Ecto neural progenitor cell (in vitro differentiated cells): ENCODE measurements around the gene C13orf46.

Experiments
- DNase-seq: peaks from one replicate; pipeline ENCODE4 v3.0.0-alpha.2; 2018; ENCODE audit warnings: low spot score

The C13orf46 gene

GRCh38 chr13:114009590-114010400, 35.9 kb upstream of the C13orf46 start:
- no peak for DNase-seq

DNA sequence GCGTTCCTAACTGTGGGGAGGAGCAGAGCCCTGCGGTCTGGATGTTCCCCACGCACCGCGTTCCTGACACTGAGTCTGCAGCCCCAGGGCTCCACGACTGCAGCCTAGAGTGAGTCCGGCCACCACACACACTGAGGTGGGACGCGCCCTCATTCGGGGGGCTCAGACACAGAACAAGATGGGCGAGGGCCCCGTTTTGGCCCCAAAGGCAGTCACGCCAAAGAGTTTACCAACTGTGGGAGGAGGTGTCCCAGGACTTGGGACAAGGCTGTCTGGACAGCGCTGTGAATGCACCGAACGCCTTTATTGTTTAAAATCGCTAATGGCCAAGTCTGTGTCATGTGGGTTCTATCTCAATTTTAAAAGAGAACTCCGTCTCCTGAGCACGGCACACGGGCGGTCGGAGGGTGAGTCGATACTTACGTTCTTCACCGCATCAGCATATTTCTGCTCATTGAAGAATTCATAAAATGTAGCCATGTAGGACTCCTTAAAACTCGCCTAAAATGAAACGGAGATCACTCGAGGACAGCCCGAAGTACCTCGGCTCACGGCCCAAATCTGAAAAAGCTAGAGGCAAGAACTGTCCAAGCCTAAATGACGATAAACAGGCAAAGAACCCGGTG, 35.2 kb upstream of the C13orf46 start:
- DNase-seq, result no peak

- no peak for DNase-seq
These were observed 33.7 kb upstream of the C13orf46 start for GRCh38 chr13:114007566-114007965.

DNA sequence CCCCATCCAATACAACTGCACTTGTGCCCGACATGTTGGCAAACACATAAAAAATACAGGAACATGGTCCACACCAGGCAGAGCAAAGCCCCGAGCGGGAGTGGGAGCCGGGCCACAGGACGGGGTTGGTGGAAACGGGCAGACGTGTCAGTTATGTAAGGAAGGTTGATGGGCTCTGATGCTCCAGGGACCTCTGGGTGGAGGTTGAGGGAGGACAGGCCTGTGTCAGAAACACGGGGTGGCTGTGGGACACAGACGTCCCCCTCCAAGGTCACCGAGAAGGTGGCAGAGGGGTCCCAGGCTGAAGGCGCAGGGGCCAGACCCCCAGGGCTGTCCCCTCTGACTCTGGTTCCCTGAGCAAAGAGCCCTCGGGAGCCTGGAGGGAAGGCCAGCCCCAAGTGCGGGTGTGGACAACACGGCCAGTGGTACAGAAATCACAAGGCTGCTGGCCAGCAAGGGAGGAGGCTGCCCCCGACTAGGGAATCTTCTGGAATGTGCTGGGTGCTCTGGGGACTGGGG, 31.4 kb upstream of the C13orf46 start:
- no peak for DNase-seq

DNA sequence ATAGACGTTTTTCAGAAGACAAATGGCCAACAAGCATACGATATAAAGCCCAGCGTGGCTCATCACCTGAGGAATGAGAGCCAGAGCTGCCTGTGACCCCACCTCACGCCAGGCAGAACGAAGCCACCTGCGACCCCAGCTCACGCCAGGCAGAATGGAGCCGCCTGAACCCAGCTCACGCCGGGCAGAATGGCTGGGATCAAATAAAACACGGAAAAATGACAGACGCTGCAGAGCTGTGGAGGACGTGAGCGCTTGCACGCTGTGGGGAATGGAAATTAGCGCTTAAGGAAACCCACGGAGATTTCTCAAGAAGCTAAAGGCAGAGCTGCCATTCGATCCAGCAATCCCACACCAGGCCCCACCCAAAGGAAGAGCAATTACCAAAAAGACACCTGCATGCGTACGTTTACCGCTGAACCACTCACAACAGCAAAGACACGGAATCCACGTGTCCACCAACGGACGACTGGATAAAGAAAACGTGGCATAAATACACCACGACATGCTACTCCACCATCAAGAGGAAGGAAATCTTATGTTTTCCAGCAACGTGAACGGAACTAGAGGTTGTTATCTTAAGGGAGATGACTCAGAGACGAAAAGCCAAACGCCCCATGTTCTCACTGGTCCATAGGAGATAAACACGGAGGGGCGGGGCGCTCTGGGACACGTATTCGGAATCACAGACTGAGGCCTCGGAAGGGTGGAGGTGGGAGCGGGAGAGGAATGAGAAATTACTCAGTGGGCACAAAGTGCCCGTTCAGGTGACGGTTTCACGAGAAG, 30.7 kb upstream of the C13orf46 start:
- DNase-seq, result no peak

DNA sequence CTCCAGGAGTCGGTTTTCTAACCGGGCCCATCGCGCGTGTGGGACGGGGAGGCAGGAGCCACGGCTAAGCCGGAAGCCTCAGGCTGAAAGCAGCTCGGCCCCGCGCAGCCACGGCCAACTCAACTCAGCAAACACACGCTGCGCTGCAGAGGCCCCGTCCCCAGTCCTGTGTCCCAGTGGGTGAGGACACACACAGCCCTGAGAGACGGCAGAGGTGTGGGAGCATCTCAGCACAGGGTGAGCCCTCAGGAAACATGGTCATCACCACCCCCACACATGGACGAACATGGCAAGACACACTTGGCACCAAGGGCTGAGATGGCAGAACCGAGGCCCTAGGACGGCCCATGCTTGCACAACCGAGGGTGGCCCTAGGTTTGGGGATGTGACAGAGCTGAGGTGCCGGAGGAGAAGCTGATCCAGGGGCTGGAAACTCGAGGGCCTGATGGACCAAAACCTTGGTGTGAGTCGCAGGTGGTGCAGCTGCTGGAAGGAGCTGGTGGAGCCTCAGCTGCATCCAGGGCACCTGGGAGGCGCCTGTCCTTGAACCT, 29.0 kb upstream of the C13orf46 start:
- DNase-seq, result no peak

- DNase-seq, result no peak
These were observed 28.2 kb upstream of the C13orf46 start for GRCh38 chr13:114002009-114002544.

- no peak for DNase-seq
These were observed 27.6 kb upstream of the C13orf46 start for GRCh38 chr13:114001331-114002008.

DNA sequence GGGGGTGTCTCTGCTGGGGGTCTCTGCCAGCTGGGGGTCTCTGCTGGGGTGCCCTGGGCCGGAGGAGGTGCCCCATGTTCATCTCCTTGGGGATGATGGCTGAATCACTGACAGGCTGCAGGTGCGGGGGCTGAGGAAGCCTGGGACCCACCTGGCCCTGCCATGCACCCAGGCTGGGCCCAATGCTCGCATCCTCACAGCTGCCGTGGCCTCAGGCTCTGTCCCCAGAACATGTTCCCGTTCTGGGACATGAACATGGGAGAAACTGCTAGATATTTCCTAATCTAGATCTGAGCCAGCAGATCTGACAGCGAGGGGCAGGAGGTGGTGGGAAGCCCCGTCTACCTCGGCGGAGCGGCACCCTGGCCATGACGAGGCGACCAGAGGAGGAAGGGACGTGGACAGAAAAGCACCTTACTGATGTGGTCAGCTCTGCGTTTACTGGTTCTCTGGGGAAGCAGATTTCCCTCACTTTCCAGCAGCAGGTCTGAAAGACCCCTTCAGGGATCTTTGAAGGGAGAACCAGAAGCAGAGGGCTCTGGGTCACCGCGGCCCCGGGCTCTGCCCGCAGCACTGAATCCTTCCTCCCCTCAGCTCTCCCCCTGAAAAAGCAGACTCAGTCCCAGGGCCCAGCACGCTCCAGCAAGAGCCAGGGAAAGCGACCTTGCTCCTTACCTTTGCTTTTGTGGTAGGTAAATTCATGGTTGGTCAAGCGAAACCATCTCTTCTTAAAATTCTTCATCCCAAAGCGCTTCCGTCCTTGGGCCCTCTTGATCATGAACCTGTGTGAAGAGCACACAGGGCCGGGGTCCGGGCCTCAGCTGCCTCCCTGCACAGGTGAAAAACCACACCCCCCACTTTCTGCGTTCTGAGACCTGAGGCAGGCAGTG, 26.5 kb upstream of the C13orf46 start:
- DNase-seq, result no peak

GRCh38 chr13:113999618-113999910, 25.7 kb upstream of the C13orf46 start:
- DNase-seq, result no peak

- DNase-seq, result no peak
These were observed 25.1 kb upstream of the C13orf46 start for GRCh38 chr13:113998781-113999617.

GRCh38 chr13:113997845-113998751, 24.2 kb upstream of the C13orf46 start:
- no peak for DNase-seq

DNA sequence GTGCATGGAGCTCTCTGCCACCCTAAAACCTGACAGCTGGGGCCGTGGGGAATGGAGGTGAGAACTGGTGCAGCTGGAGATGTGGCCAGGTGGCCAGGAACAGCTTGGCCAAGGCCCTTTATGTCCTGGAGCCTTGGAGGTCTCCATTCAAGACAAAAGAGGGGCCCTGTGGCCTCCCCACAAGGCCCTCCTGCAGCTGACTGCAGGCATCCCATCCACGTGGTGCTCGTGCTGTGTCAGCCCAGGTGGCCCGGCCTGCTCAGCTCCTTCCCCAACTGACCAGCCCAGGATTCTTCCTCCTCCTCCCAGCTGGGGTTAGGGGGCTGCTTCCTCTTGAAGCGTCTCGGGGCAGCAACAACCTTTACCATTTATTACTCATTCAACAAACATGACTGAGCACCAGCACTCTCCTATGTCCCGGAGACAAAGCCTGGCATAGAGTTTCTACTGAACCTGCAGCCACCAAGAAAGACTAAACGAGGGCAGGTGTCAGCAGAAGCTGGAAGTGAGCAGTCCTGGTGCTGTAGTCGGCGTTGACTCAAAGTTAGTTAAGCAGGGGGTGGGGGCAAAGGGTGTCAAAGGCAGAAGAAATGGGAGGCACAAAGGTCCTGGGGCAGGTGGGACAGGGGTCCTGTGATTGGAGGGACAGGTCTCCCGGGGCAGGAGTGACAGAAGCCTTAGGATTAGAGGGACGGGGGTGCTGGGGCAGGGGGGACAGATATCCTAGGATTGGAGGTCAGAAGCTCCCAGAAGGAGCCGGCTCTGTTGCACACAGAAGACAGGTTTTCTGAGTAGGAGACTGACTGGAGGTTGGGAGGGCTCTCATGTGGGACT, 23.3 kb upstream of the C13orf46 start:
- DNase-seq, result no peak

DNA sequence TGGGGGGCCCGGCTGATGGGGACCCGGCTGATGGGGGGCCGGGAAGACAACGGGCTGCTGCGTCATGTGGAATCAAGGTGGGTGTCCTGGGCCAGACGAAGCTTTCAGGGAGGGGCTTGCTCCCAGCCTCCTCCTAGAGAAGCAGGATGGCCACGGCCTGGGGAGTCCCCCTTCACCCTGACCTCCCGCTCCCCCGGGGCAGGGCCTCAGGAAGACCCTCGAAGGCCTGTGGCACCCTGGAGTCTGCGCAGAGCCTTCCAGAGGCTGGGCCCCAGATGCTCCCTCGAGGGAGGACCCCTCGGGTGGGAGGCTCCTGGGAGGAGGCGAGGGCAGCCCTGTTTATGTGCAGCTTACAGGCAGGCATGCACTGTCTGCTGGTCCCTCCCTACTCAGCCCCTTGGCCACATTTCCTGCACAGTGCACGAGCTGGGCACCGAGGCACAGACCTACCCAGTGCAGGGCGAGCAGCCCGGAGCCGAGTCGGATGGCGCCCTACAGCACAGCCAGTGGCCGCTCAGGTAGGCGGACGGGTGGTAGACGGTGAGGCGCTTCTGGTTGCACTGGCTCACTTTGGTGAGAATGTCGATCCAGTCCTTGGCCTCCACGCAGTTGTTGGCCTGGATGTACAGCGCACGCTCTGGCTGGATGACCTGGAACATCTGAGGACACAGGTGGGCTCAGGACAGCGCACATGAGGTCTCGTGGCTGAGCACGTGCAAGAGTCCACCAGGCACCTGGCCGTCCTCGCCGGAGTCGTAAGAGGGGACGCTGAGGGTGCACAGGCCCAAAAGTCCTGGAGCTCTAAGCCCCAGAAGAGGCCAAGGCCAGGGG, 22.4 kb upstream of the C13orf46 start:
- DNase-seq, result no peak

- no peak for DNase-seq
These were observed 21.2 kb upstream of the C13orf46 start for GRCh38 chr13:113995051-113995601.

GRCh38 chr13:113992276-113993005, 18.6 kb upstream of the C13orf46 start:
- no peak for DNase-seq
